OCI-LY1 (cell line): ENCODE results near the gene MEGF8.

Source experiments
- H2AFZ ChIP-seq: fragments of 200-600 bp; sonication (generic), shearing (Covaris generic); 2 replicates; pipeline ENCODE4 v1.6.0; 2014; ENCODE audit warnings: antibody characterized with exemption, mild to moderate bottlenecking, low read length
- H3F3A ChIP-seq: fragments of 200-600 bp; sonication (generic), shearing (Covaris generic); 2 replicates; pipeline ENCODE4 v1.6.0; 2014; ENCODE audit warnings: mild to moderate bottlenecking, antibody characterized with exemption, low read length, moderate library complexity; ENCODE audit not compliant: insufficient read depth
- H3K27ac ChIP-seq: fragments of 200-600 bp; sonication (generic); 2 replicates; pipeline ENCODE4 v1.5.1; 2014; ENCODE audit warnings: low read length, mixed run types, mild to moderate bottlenecking, low read depth; ENCODE audit not compliant: poor library complexity, severe bottlenecking
- H3K27me3 ChIP-seq: fragments of 200-600 bp; sonication (generic); 2 replicates; pipeline ENCODE4 v1.6.0; 2014; ENCODE audit warnings: antibody characterized with exemption, mild to moderate bottlenecking, low read length, moderate library complexity; ENCODE audit not compliant: insufficient read depth
- H3K36me3 ChIP-seq: fragments of 200-600 bp; sonication (generic); 2 replicates; pipeline ENCODE4 v1.6.1; 2014; ENCODE audit warnings: mild to moderate bottlenecking, antibody characterized with exemption, low read length, moderate library complexity, mixed read lengths; ENCODE audit not compliant: insufficient read depth
- H3K4me1 ChIP-seq: fragments of 200-600 bp; sonication (generic); 2 replicates; pipeline ENCODE4 v1.5.1; 2014; ENCODE audit warnings: mild to moderate bottlenecking, low read length, moderate library complexity; ENCODE audit not compliant: insufficient read depth, severe bottlenecking
- H3K4me2 ChIP-seq: fragments of 200-600 bp; sonication (generic), shearing (Covaris generic); 2 replicates; pipeline ENCODE4 v1.6.1; 2014; ENCODE audit warnings: low read length
- H3K4me3 ChIP-seq: fragments of 200-600 bp; sonication (generic); 2 replicates; pipeline ENCODE4 v1.5.1; 2014; ENCODE audit warnings: low read length, low read depth, mild to moderate bottlenecking, mixed read lengths; ENCODE audit not compliant: poor library complexity, severe bottlenecking
- H3K79me2 ChIP-seq: fragments of 200-600 bp; shearing (Covaris generic); 2 replicates; pipeline ENCODE4 v1.6.1; 2016; ENCODE audit warnings: mixed run types, low read length, mixed read lengths; ENCODE audit not compliant: insufficient read depth
- H3K9ac ChIP-seq: fragments of 200-600 bp; sonication (generic), shearing (Covaris generic); 2 replicates; pipeline ENCODE4 v1.6.1; 2014; ENCODE audit warnings: mild to moderate bottlenecking, low read length, mixed read lengths
- H3K9me2 ChIP-seq: fragments of 200-600 bp; sonication (generic), shearing (Covaris generic); 2 replicates; pipeline ENCODE4 v1.6.1; 2014; ENCODE audit warnings: low read depth, mild to moderate bottlenecking, low read length, mixed read lengths
- H3K9me3 ChIP-seq: fragments of 200-600 bp; shearing (Covaris generic); 2 replicates; pipeline ENCODE4 v1.6.1; 2014; ENCODE audit warnings: low read length, mixed read lengths
- H4K20me1 ChIP-seq: fragments of 200-600 bp; sonication (generic), shearing (Covaris generic); 2 replicates; pipeline ENCODE4 v1.6.0; 2016; ENCODE audit warnings: mild to moderate bottlenecking, low read length; ENCODE audit not compliant: insufficient read depth
- CTCF ChIP-seq: fragments of 200-600 bp; sonication (generic), shearing (Covaris generic); IDR thresholded peaks from 2 replicates; pipeline ENCODE4 v1.5.1; 2017; ENCODE audit warnings: mild to moderate bottlenecking, antibody characterized with exemption, low read length, moderate library complexity, mixed read lengths
- EZH2 ChIP-seq: fragments of 200-600 bp; sonication (generic), shearing (Covaris generic); IDR thresholded peaks from 2 replicates; pipeline ENCODE4 v1.8.0; 2017; ENCODE audit warnings: borderline replicate concordance, mixed run types, mild to moderate bottlenecking, antibody characterized with exemption, low read length, moderate library complexity, mixed read lengths

The MEGF8 gene

GRCh38 chr19:42322305-42322704 lies 3.1 kb upstream of the MEGF8 start:
- no peak overlapping the region for H3K4me2 ChIP-seq
- no peaks in the 10 kb centered on the region for H3K9me2 ChIP-seq
- no peaks in the 10 kb centered on the region for H4K20me1 ChIP-seq
- H3K27ac ChIP-seq, result no peak overlapping the region
- H3K4me3 ChIP-seq, result no peak overlapping the region
- no peaks in the 10 kb centered on the region for H3K27me3 ChIP-seq
- H3K4me1 ChIP-seq, result peaks cover 34% of the 10 kb centered on the region
- no peak overlapping the region for H2AFZ ChIP-seq
- no peaks in the 10 kb centered on the region for H3K79me2 ChIP-seq
- H3K36me3 ChIP-seq, result no peaks in the 10 kb centered on the region
- H3K9ac ChIP-seq, result no peak overlapping the region
- no peak for TF ChIP-seq EZH2
- no peak for TF ChIP-seq CTCF
- no peaks in the 10 kb centered on the region for H3F3A ChIP-seq
- H3K9me3 ChIP-seq, result no peaks in the 10 kb centered on the region

- no peak overlapping the region for H3K27ac ChIP-seq
- no peak overlapping the region for H3K9ac ChIP-seq
- H3K4me1 ChIP-seq, result peaks cover 29% of the 10 kb centered on the region
- H3K9me2 ChIP-seq, result no peaks in the 10 kb centered on the region
- no peaks in the 10 kb centered on the region for H4K20me1 ChIP-seq
- H3F3A ChIP-seq, result no peaks in the 10 kb centered on the region
- no peaks in the 10 kb centered on the region for H3K79me2 ChIP-seq
- H3K4me2 ChIP-seq, result no peak overlapping the region
- no peak for TF ChIP-seq EZH2
- TF ChIP-seq CTCF, result no peak
- no peaks in the 10 kb centered on the region for H3K27me3 ChIP-seq
- H3K9me3 ChIP-seq, result no peaks in the 10 kb centered on the region
- H3K4me3 ChIP-seq, result no peak overlapping the region
- no peaks in the 10 kb centered on the region for H3K36me3 ChIP-seq
- no peak overlapping the region for H2AFZ ChIP-seq
These were observed 2.0 kb upstream of the MEGF8 start for GRCh38 chr19:42323473-42323851.

- Histone ChIP-seq H3K27me3 (no peaks in the 10 kb centered on the region), H3K36me3 (no peaks in the 10 kb centered on the region), H3F3A (no peaks in the 10 kb centered on the region), H2AFZ (no peak overlapping the region), H3K4me1 (peaks cover 30% of the 10 kb centered on the region), H3K79me2 (no peaks in the 10 kb centered on the region), H3K4me3 (peak overlapping the region; percentile 62), H4K20me1 (no peaks in the 10 kb centered on the region), H3K9me3 (no peaks in the 10 kb centered on the region), H3K9ac (peak overlapping the region; percentile 67; the same call in 1 of the 2 replicates), H3K27ac (no peak overlapping the region), H3K4me2 (peak overlapping the region; percentile 81), H3K9me2 (no peaks in the 10 kb centered on the region)
- TF ChIP-seq EZH2 (no peak), CTCF (no peak)
These were observed 1.4 kb upstream of the MEGF8 start for GRCh38 chr19:42323852-42324654.
